CD4-positive, alpha-beta memory T cell (primary cell): ENCODE data around the gene PANK4. TPM values are rescaled to one million over a fixed set of nuclear protein-coding genes. Genes with fewer than 3 reads are reported as not detected.

ENCODE experiments used
- CTCF ChIA-PET: fragments of 350-600 bp; sonication (Branson Sonifier 250); formaldehyde crosslinking; loops from one replicate; lab custom pipeline; 2021; ENCODE audit warnings: inconsistent platforms; ENCODE audit not compliant: partially characterized antibody; lab: Charles Lee
- POLR2A ChIA-PET: fragments of 350-600 bp; sonication (Branson Sonifier 250); formaldehyde crosslinking; loops from one replicate; lab custom pipeline; 2021; ENCODE audit not compliant: partially characterized antibody; lab: Charles Lee
- DNase-seq, 5 donors: peaks; one replicate each; pipeline versions ENCODE4 v3.0.0 to v3.0.0-alpha.2; 2020 to 2022; ENCODE audit warnings: mixed read lengths in 1 of 5
- H3K27ac ChIP-seq: one replicate; pipeline ENCODE4 v1.7.0; 2013; ENCODE audit warnings: low read depth, low read length
- H3K27me3 ChIP-seq: 2 replicates; pipeline ENCODE4 v1.7.0; 2013; ENCODE audit warnings: mild to moderate bottlenecking, low read length, moderate library complexity; ENCODE audit not compliant: insufficient read depth
- H3K36me3 ChIP-seq: 2 replicates; pipeline ENCODE4 v1.7.0; 2013; ENCODE audit warnings: mild to moderate bottlenecking, low read length, moderate library complexity; ENCODE audit not compliant: insufficient read depth
- H3K4me1 ChIP-seq: 2 replicates; pipeline ENCODE4 v1.7.0; 2013; ENCODE audit warnings: mild to moderate bottlenecking, low read length, moderate library complexity; ENCODE audit not compliant: insufficient read depth
- H3K4me3 ChIP-seq, 2 donors: one replicate each; pipeline ENCODE4 v1.7.0; 2013; ENCODE audit warnings: low read length in 2 of 2, mild to moderate bottlenecking in 1 of 2
- H3K9me3 ChIP-seq, 2 donors: one replicate each; pipeline ENCODE4 v1.7.0; 2013; ENCODE audit warnings: low read length in 2 of 2, control low read depth in 1 of 2; ENCODE audit not compliant: control insufficient read depth in 1 of 2
- H3K27ac Mint-ChIP-seq, 7 donors: one replicate each; pipeline ENCODE4 v1.8.0; 2020 to 2021; ENCODE audit warnings: mixed read lengths in 7 of 7, mild to moderate bottlenecking in 6 of 7, inconsistent platforms in 3 of 7, moderate library complexity in 3 of 7
- H3K27me3 Mint-ChIP-seq, 2 donors: one replicate each; pipeline ENCODE4 v1.8.0; 2020 to 2021; ENCODE audit warnings: mixed read lengths in 2 of 2
- H3K36me3 Mint-ChIP-seq, 2 donors: one replicate each; pipeline ENCODE4 v1.8.0; 2020 to 2021; ENCODE audit warnings: mixed read lengths in 2 of 2, inconsistent platforms in 1 of 2, mild to moderate bottlenecking in 1 of 2
- H3K4me1 Mint-ChIP-seq, 4 donors: one replicate each; pipeline ENCODE4 v1.8.0; 2020 to 2021; ENCODE audit warnings: mixed read lengths in 4 of 4, mild to moderate bottlenecking in 1 of 4
- H3K4me3 Mint-ChIP-seq, 8 donors: one replicate each; pipeline ENCODE4 v1.8.0; 2020 to 2021; ENCODE audit warnings: mixed read lengths in 8 of 8, mild to moderate bottlenecking in 7 of 8, moderate library complexity in 6 of 8, inconsistent platforms in 3 of 8
- H3K9me3 Mint-ChIP-seq, 8 donors: one replicate each; pipeline ENCODE4 v1.8.0; 2020 to 2021; ENCODE audit warnings: mixed read lengths in 8 of 8, mild to moderate bottlenecking in 5 of 8, inconsistent platforms in 3 of 8, moderate library complexity in 1 of 8
- intact Hi-C: fragments of 100-400 bp; cut with micrococcal nuclease; formaldehyde crosslinking; loops from one replicate; pipeline ENCODE4 v1.15.1; 2023
- polyA plus RNA-seq, 2 donors: library from polyadenylated mRNA; unstranded; fragments of 300-500 nt; fragmentation: Illumina TruSeq; gene quantifications; one replicate each; pipeline ENCODE4 v1.2.3, GENCODE V29; 2021
- total RNA-seq, 2 experiments: library from RNA; stranded (reverse); gene quantifications; one replicate each; pipeline ENCODE4 v1.2.3, GENCODE V29; 2021

PANK4 gene
- total and polyA plus RNA-seq, 4 experiments from 2014 or later: 10.6 to 93.7 (median 56.6) TPM

DNA sequence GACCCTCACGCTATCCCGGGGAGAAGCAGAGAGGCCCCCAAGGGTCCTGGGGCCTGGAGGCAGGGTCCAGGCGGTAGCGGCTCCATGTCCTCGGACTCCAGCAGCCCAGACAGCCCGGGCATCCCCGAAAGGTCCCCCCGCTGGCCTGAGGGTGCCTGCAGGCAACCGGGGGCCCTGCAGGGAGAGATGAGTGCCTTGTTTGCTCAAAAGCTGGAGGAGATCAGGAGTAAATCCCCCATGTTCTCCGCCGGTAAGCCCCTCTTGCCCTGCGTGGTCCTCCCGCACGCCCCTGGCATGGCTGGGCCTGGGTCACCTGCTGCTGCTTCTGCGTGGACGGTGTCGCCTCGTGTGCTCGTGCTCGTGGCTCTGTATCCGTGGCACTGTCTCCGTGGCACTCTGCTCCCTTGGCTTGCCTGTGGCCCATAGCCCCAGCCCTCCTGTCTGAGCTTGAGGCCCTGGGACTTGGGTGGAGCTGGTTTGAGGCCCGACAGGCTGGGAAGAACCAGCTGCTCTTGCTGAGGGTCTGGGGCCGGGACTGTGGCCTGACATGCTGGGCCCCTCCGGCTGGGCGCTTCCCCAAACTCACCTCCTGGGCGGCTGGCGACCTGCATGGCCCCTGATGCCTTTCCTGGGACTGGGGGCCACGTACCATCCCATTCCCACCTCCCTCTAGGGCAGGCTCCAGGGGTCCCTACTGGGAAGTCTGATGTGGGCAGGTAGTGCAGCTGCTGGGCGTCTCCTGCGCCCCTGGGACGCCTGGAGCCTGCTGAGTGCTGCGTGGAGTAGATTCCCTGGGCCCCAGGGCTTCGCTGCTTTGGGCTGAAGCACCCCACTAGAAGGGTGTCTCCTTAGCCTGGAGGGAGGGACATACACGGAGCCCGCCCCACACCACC, 23.5 kb downstream of the PANK4 start:
- Mint-ChIP-seq H3K4me3 (no peak overlapping the region), H3K36me3 (peaks cover 0 to under 1% of the 10 kb centered on the region in 2 donors)

DNA sequence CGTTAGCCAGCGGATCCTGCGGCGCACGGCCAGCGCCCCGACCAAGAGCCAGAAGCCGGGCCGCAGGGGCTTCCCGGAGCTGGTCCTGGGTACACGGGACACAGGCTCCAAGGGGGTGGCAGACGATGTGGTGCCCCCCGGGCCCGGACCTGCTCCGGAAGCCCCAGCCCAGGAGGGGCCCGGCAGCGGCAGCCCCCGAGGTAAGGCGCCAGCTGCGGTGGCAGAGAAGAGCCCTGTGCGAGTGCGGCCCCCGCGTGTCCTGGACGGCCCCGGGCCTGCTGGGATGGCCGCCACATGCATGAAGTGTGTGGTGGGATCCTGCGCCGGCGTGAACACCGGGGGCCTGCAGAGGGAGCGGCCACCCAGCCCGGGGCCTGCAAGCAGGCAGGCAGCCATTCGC, 24.2 kb downstream of the PANK4 start:
- Histone ChIP-seq H3K4me3 (no peak overlapping the region), H3K4me1 (peaks cover 17% of the 10 kb centered on the region), H3K27me3 (no peaks in the 10 kb centered on the region), H3K36me3 (no peaks in the 10 kb centered on the region), H3K9me3 (no peaks in the 10 kb centered on the region), H3K27ac (no peak overlapping the region)
- H3K36me3 Mint-ChIP-seq: no peaks in the 10 kb centered on the region
- H3K4me3 Mint-ChIP-seq: no peak overlapping the region
- no peak for DNase-seq
- CTCF ChIA-PET: no interaction called here
- no peaks in the 10 kb centered on the region for H3K9me3 Mint-ChIP-seq
- intact Hi-C loops: no loop called here
- no peak overlapping the region for H3K27ac Mint-ChIP-seq
- no peaks in the 10 kb centered on the region for H3K27me3 Mint-ChIP-seq
- H3K4me1 Mint-ChIP-seq: peaks cover 5 to 20% (median 7%) of the 10 kb centered on the region in 4 donors
- POLR2A ChIA-PET: interaction anchor here (1.2 to 2.5 kb wide), 3 partner anchors 22 to 265 kb away, joined by 3 to 11 read pairs (median 3); no protein-coding TSS in a partner anchor

More for the DNA sequence above, 23.5 kb downstream of the PANK4 start:
- Histone ChIP-seq H3K36me3 (no peaks in the 10 kb centered on the region), H3K4me3 (no peak overlapping the region), H3K27me3 (no peaks in the 10 kb centered on the region), H3K4me1 (peaks cover 17% of the 10 kb centered on the region), H3K9me3 (no peaks in the 10 kb centered on the region), H3K27ac (no peak overlapping the region)
- peak overlapping the region in 1 of 7 donors; percentile 30 for H3K27ac Mint-ChIP-seq
- intact Hi-C loops: no loop called here
- peaks cover 5 to 17% (median 7%) of the 10 kb centered on the region in 4 donors for H3K4me1 Mint-ChIP-seq
- ChIA-PET CTCF (no interaction called here), POLR2A (interaction anchor here (0.7 to 2.5 kb wide), 5 partner anchors 15 to 266 kb away, joined by 3 to 11 read pairs (median 3); partner anchors contain the start of gene PANK4)
- no peaks in the 10 kb centered on the region for H3K27me3 Mint-ChIP-seq
- DNase-seq: no peak
- H3K9me3 Mint-ChIP-seq: no peaks in the 10 kb centered on the region

DNA sequence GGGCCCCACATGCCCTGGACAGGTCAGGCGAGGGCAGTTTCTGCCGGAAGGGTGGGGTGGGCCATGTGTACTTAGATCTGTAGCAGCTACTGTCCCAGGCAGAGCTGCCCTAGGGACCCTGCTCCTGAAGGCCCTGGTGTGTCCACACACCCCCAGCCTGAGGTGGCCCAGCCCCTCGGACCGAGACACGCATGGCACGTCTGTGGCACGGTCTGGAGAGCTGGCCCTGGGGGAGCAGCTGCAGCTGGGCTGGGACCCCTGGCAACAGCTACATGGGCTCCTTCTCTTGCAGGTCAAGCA, 24.6 kb downstream of the PANK4 start:
- DNase-seq: no peak
- H3K27ac Mint-ChIP-seq: no peak overlapping the region
- no peaks in the 10 kb centered on the region for H3K9me3 Mint-ChIP-seq
- no peaks in the 10 kb centered on the region for H3K9me3 ChIP-seq
- intact Hi-C loops: no loop called here
- H3K36me3 Mint-ChIP-seq: no peaks in the 10 kb centered on the region
- H3K4me3 ChIP-seq: no peak overlapping the region
- H3K4me1 ChIP-seq: peaks cover 17% of the 10 kb centered on the region
- CTCF ChIA-PET: no interaction called here
- peaks cover 5 to 24% (median 7%) of the 10 kb centered on the region in 4 donors for H3K4me1 Mint-ChIP-seq
- H3K36me3 ChIP-seq: no peaks in the 10 kb centered on the region
- POLR2A ChIA-PET: interaction anchor here (1.0 to 2.5 kb wide), 4 partner anchors 13 to 265 kb away, joined by 3 to 11 read pairs (median 3); no protein-coding TSS in a partner anchor
- H3K4me3 Mint-ChIP-seq: no peak overlapping the region
- no peak overlapping the region for H3K27ac ChIP-seq
- no peaks in the 10 kb centered on the region for H3K27me3 ChIP-seq
- H3K27me3 Mint-ChIP-seq: no peaks in the 10 kb centered on the region

DNA sequence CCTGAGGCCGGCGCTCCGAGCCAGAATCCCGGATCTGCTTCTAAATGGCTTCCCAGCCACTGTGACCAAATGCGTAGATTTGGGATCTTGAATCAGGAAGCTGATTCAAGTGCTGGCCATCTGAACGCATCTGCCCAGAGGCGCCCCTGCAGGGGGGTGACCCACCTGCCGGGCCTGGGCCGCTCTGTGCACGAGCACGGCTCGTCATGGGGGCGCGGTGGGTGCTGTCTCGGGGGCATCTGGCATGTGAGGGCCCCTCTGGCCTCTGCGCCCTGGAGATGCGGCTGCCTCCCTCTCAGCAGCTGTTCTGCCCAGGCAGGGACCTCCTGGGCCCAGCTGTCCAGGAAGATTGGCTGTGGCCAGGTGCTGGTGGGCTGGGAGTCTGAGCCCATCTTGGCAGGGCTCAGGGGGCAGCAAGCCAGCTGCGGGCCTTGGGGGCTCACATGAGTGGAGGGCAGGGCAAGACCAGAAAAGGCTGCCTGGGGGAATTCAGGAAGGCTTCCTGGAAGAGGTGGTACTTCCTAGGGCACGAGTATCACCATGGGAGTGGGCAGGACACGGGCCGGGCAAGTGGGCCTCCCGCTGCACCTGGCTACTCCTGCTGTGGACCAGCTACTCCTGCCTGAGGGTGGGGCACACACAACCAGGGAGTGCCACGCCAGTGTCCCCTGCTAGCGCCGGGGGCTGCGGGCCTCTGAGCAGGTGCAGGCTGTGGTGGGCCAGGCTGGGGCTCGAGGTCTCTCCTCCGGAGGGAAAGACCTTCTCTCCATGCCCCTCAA, 25.2 kb downstream of the PANK4 start:
- Histone ChIP-seq H3K27me3 (no peaks in the 10 kb centered on the region), H3K36me3 (no peaks in the 10 kb centered on the region), H3K4me1 (peaks cover 22% of the 10 kb centered on the region), H3K9me3 (no peaks in the 10 kb centered on the region), H3K27ac (no peak overlapping the region), H3K4me3 (no peak overlapping the region)
- Mint-ChIP-seq H3K36me3 (no peaks in the 10 kb centered on the region), H3K9me3 (no peaks in the 10 kb centered on the region), H3K27ac (no peak overlapping the region), H3K4me1 (peaks cover 5 to 29% (median 11%) of the 10 kb centered on the region in 4 donors), H3K27me3 (no peaks in the 10 kb centered on the region), H3K4me3 (no peak overlapping the region)
- POLR2A ChIA-PET: interaction anchor here (1.0 to 2.5 kb wide), 6 partner anchors 14 to 84 kb away, joined by 3 to 11 read pairs (median 3); no protein-coding TSS in a partner anchor
- intact Hi-C loops: no loop called here
- no peak for DNase-seq
- CTCF ChIA-PET: no interaction called here

DNA sequence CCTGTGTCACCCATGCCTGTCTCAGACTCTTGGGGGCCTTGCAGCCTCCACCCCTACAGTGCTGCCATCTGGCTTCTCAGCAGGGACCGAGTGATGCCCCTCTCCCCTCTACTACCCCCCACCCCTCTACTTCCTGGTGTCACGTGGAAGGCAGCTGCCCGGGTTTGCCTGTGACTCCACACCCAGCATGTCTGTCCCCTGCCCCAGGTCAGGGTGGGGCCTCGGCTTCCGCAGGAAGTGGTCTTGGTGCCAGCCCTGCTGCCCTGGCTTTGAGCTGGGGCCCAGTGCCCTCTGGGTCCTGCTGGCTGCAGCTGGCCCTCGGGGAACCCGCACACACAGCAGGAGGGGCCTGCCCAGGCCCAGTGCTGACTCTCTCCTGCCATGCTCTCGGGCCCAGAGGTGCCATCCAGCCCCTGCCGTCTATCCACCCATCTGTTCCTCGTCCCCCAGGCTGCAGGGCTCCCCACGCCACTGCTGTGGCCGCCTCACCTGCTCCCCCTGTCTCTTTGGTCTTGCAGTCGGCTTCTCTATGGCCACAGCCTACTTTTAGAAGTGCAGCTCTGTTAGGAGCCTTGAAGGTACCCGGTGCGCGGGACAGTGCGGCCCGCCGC, 26.3 kb downstream of the PANK4 start:
- intact Hi-C loops: no loop called here
- H3K27me3 ChIP-seq: no peaks in the 10 kb centered on the region
- H3K27ac ChIP-seq: no peak overlapping the region
- ChIA-PET CTCF (no interaction called here), POLR2A (interaction anchor here (0.8 to 1.2 kb wide), 5 partner anchors 26 to 84 kb away, joined by 3 to 5 read pairs (median 3); partner anchors contain the start of gene TNFRSF14)
- H3K36me3 Mint-ChIP-seq: no peaks in the 10 kb centered on the region
- peak overlapping the region in 6 of 8 donors; percentile 29 to 58 (median 40) for H3K4me3 Mint-ChIP-seq
- no peaks in the 10 kb centered on the region for H3K9me3 ChIP-seq
- no peaks in the 10 kb centered on the region for H3K36me3 ChIP-seq
- H3K4me1 Mint-ChIP-seq: peaks cover 7 to 35% (median 14%) of the 10 kb centered on the region in 4 donors
- H3K27ac Mint-ChIP-seq: peak overlapping the region in 6 of 7 donors; percentile 23 to 66 (median 45)
- H3K4me3 ChIP-seq: no peak overlapping the region
- DNase-seq: peak in 1 of 5 donors; percentile 24
- peaks cover 26% of the 10 kb centered on the region for H3K4me1 ChIP-seq
- H3K9me3 Mint-ChIP-seq: no peaks in the 10 kb centered on the region
- H3K27me3 Mint-ChIP-seq: no peaks in the 10 kb centered on the region

DNA sequence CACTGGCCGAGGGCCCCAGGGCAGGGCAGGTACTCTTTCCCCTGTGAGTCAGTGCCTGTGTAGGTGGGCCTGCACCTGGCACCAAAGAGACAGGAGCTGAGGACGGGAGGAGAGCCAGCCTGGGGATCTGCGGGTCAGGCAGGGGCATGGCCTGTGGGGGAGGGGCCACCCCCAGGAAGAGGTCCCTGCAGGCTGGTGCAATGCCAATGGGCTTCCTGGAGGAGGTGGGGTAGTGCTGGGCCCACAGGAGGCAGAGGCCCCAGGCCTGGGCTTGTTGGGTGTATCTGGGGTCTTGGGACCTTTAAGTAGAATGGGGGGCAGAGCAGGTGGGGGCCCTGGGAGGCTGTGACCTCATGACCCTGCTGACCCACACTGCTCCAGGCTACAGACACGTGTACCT, 27.1 kb downstream of the PANK4 start:
- Mint-ChIP-seq H3K27me3 (no peaks in the 10 kb centered on the region), H3K36me3 (no peaks in the 10 kb centered on the region), H3K4me1 (peaks cover 8 to 37% (median 15%) of the 10 kb centered on the region in 4 donors), H3K9me3 (no peaks in the 10 kb centered on the region), H3K4me3 (no peak overlapping the region), H3K27ac (peak overlapping the region in 3 of 7 donors; percentile 41 to 68 (median 53))
- Histone ChIP-seq H3K36me3 (no peaks in the 10 kb centered on the region), H3K27me3 (no peaks in the 10 kb centered on the region), H3K27ac (no peak overlapping the region), H3K9me3 (no peaks in the 10 kb centered on the region), H3K4me1 (peaks cover 27% of the 10 kb centered on the region), H3K4me3 (no peak overlapping the region)
- ChIA-PET POLR2A (interaction anchor here (1.0 kb wide), 1 partner anchor 84 kb away, joined by 3 read pairs; no protein-coding TSS in a partner anchor), CTCF (no interaction called here)
- DNase-seq: no peak
- intact Hi-C loops: no loop called here
